ENCODE measurements around the gene RNF44.

The RNF44 gene

GRCh38 chr5:176540476-176540899 is 3.3 kb upstream of the RNF44 start:
- H3K27ac ChIP-seq (replicated peaks): peak overlapping the region; percentile 91
- TF ChIP-seq SPI1 (IDR thresholded peaks at IDR 0.05; ENCODE audit: borderline replicate concordance, low read depth) (no peak), GABPA (IDR thresholded peaks at IDR 0.05; ENCODE audit: low read depth) (no peak), CTCF (IDR thresholded peaks at IDR 0.05; ENCODE audit: insufficient read depth, low read length) (no peak), REST (IDR thresholded peaks at IDR 0.05; ENCODE audit: insufficient replicate concordance, low read depth) (no peak), POLR2AphosphoS5 (IDR thresholded peaks at IDR 0.05; ENCODE audit: low read depth) (no peak)
- no peak overlapping the region for H3K4me3 ChIP-seq (replicated peaks; ENCODE audit: insufficient read depth, low read length)
- DNase-seq (ENCODE audit: low read depth in 1 of 2, low spot score in 1 of 2): no peak
- no peaks in the 10 kb centered on the region for H3K27me3 ChIP-seq (ENCODE audit: insufficient read depth, poor library complexity, severe bottlenecking)

GRCh38 chr5:176538989-176539384 is 1.8 kb upstream of the RNF44 start:
- Histone ChIP-seq H3K27me3 (ENCODE audit: insufficient read depth, poor library complexity, severe bottlenecking) (no peaks in the 10 kb centered on the region), H3K27ac (replicated peaks) (no peak overlapping the region; the same call in 1 of the 2 replicates), H3K4me3 (replicated peaks; ENCODE audit: insufficient read depth, low read length) (no peak overlapping the region)
- no peak for DNase-seq (ENCODE audit: low read depth in 1 of 2, low spot score in 1 of 2)
- TF ChIP-seq GABPA (IDR thresholded peaks at IDR 0.05; ENCODE audit: low read depth): no peak
- no peak for TF ChIP-seq CTCF (IDR thresholded peaks at IDR 0.05; ENCODE audit: insufficient read depth, low read length)
- no peak for TF ChIP-seq SPI1 (IDR thresholded peaks at IDR 0.05; ENCODE audit: borderline replicate concordance, low read depth)
- TF ChIP-seq REST (IDR thresholded peaks at IDR 0.05; ENCODE audit: insufficient replicate concordance, low read depth): no peak
- TF ChIP-seq POLR2AphosphoS5 (IDR thresholded peaks at IDR 0.05; ENCODE audit: low read depth): no peak

- TF ChIP-seq GABPA (IDR thresholded peaks at IDR 0.05; ENCODE audit: low read depth): no peak
- TF ChIP-seq CTCF (IDR thresholded peaks at IDR 0.05; ENCODE audit: insufficient read depth, low read length): no peak
- no peak for TF ChIP-seq SPI1 (IDR thresholded peaks at IDR 0.05; ENCODE audit: borderline replicate concordance, low read depth)
- TF ChIP-seq REST (IDR thresholded peaks at IDR 0.05; ENCODE audit: insufficient replicate concordance, low read depth): no peak
- no peak for TF ChIP-seq POLR2AphosphoS5 (IDR thresholded peaks at IDR 0.05; ENCODE audit: low read depth)
- H3K4me3 ChIP-seq (replicated peaks; ENCODE audit: insufficient read depth, low read length): peak overlapping the region; percentile 26
- no peaks in the 10 kb centered on the region for H3K27me3 ChIP-seq (ENCODE audit: insufficient read depth, poor library complexity, severe bottlenecking)
- H3K27ac ChIP-seq (replicated peaks): peak overlapping the region; percentile 99
- DNase-seq (ENCODE audit: low read depth in 1 of 2, low spot score in 1 of 2): no peak
Observed at GRCh38 chr5:176538230-176538988, 1.2 kb upstream of the RNF44 start.
